CD14-positive monocyte (primary cell): Measurements from ENCODE around the gene BBS9. TPM values are rescaled to one million over a fixed set of nuclear protein-coding genes. Genes with fewer than 3 reads are reported as not detected.

Source experiments
- DNase-seq, 3 donors: peaks; one replicate each; pipeline ENCODE4 v3.0.0-alpha.2; 2011 to 2022
- H2AFZ ChIP-seq: 2 replicates; pipeline ENCODE4 v1.6.0; 2012; ENCODE audit warnings: mild to moderate bottlenecking, low read depth, low read length, inconsistent platforms; ENCODE audit not compliant: insufficient read depth, poor library complexity, severe bottlenecking
- H3K27ac ChIP-seq, 2 donors: 1 replicate in 1 of 2; 2 replicates in 1 of 2; pipeline ENCODE4 v1.5.1; 2012 to 2013; ENCODE audit warnings: low read length in 2 of 2, control low read depth in 1 of 2, inconsistent platforms in 1 of 2, low read depth in 1 of 2, mild to moderate bottlenecking in 1 of 2
- H3K27me3 ChIP-seq, 2 donors: one replicate each; pipeline versions ENCODE4 v1.6.0 to v1.6.1; 2011 to 2013; ENCODE audit warnings: low read length in 2 of 2; ENCODE audit not compliant: control insufficient read depth in 2 of 2, insufficient read depth in 2 of 2
- H3K36me3 ChIP-seq, 2 donors: replicated peaks in 1 of 2; 1 replicate in 1 of 2; 2 replicates in 1 of 2; pipeline versions ENCODE4 v1.5.1 to v1.6.1; 2012 to 2013; ENCODE audit warnings: low read length in 2 of 2, control low read depth in 1 of 2, inconsistent platforms in 1 of 2, mild to moderate bottlenecking in 1 of 2; ENCODE audit not compliant: insufficient read depth in 2 of 2, control insufficient read depth in 1 of 2
- H3K4me1 ChIP-seq, 2 donors: 1 replicate in 1 of 2; 2 replicates in 1 of 2; pipeline versions ENCODE4 v1.5.1 to v1.6.1; 2012 to 2013; ENCODE audit warnings: low read length in 2 of 2, control low read depth in 1 of 2, inconsistent platforms in 1 of 2, mild to moderate bottlenecking in 1 of 2, moderate library complexity in 1 of 2; ENCODE audit not compliant: insufficient read depth in 2 of 2, control insufficient read depth in 1 of 2
- H3K4me2 ChIP-seq: replicated peaks from 2 replicates; pipeline ENCODE3; 2012; ENCODE audit warnings: low read length, moderate library complexity, mild to moderate bottlenecking; ENCODE audit not compliant: poor library complexity, severe bottlenecking; ENCODE audit errors: extremely low read depth
- H3K4me3 ChIP-seq, 3 experiments: fragments of 200-600 bp in 1 of 3; sonication (generic) in 1 of 3; replicated peaks in 1 of 3; 1 replicate in 2 of 3; 2 replicates in 1 of 3; pipeline ENCODE4 v1.5.1; 2011 to 2013; ENCODE audit warnings: low read length in 3 of 3, mild to moderate bottlenecking in 3 of 3, control low read depth in 2 of 3, low read depth in 2 of 3, inconsistent platforms in 1 of 3, moderate library complexity in 1 of 3
- H3K79me2 ChIP-seq: 2 replicates; pipeline ENCODE4 v1.6.0; 2012; ENCODE audit warnings: mild to moderate bottlenecking, control low read depth, inconsistent platforms, low read length, moderate library complexity; ENCODE audit not compliant: insufficient read depth
- H3K9ac ChIP-seq: 2 replicates; pipeline ENCODE4 v1.6.0; 2017; ENCODE audit warnings: low read length, mild to moderate bottlenecking; ENCODE audit not compliant: insufficient read depth, poor library complexity, severe bottlenecking
- H3K9me3 ChIP-seq, 2 donors: replicated peaks in 1 of 2; 1 replicate in 1 of 2; 2 replicates in 1 of 2; pipeline versions ENCODE4 v1.5.1 to v1.6.1; 2012 to 2013; ENCODE audit warnings: low read length in 2 of 2, control low read depth in 1 of 2; ENCODE audit not compliant: control insufficient read depth in 1 of 2, insufficient read depth in 1 of 2
- H4K20me1 ChIP-seq: 2 replicates; pipeline ENCODE4 v1.6.0; 2012; ENCODE audit warnings: mild to moderate bottlenecking, low read length, control low read depth, moderate library complexity; ENCODE audit not compliant: insufficient read depth
- H3K27ac Mint-ChIP-seq, 7 donors: one replicate each; pipeline ENCODE4 v1.8.0; 2020; ENCODE audit warnings: mild to moderate bottlenecking in 7 of 7, mixed read lengths in 7 of 7, moderate library complexity in 6 of 7, inconsistent platforms in 2 of 7
- H3K27me3 Mint-ChIP-seq, 3 donors: one replicate each; pipeline ENCODE4 v1.8.0; 2021 to 2022; ENCODE audit warnings: low read depth in 3 of 3, mild to moderate bottlenecking in 3 of 3, mixed read lengths in 3 of 3, moderate library complexity in 3 of 3, inconsistent platforms in 1 of 3
- H3K36me3 Mint-ChIP-seq, 2 donors: one replicate each; pipeline ENCODE4 v1.8.0; 2020; ENCODE audit warnings: mixed read lengths in 2 of 2, inconsistent platforms in 1 of 2, mild to moderate bottlenecking in 1 of 2
- H3K4me1 Mint-ChIP-seq: one replicate; pipeline ENCODE4 v1.8.0; 2020; ENCODE audit warnings: mild to moderate bottlenecking, mixed read lengths
- H3K4me3 Mint-ChIP-seq, 2 donors: one replicate each; pipeline ENCODE4 v1.8.0; 2020; ENCODE audit warnings: mild to moderate bottlenecking in 2 of 2, mixed read lengths in 2 of 2, moderate library complexity in 1 of 2
- H3K9me3 Mint-ChIP-seq, 7 donors: one replicate each; pipeline ENCODE4 v1.8.0; 2020 to 2022; ENCODE audit warnings: mixed read lengths in 7 of 7, mild to moderate bottlenecking in 6 of 7, moderate library complexity in 6 of 7, inconsistent platforms in 2 of 7
- WGBS: methylation state at CpG from one replicate; pipeline ENCODE4 v1.1.5; 2013; ENCODE audit warnings: missing lambda C conversion rate; ENCODE audit not compliant: insufficient coverage; 5-methylcytosine and 5-hydroxymethylcytosine counted together
- intact Hi-C, 2 donors: fragments of 100-400 bp; cut with micrococcal nuclease; formaldehyde crosslinking; loops; one replicate each; pipeline versions ENCODE4 v1.15.0 to v1.15.1; 2023
- polyA plus RNA-seq, 3 donors: library from polyadenylated mRNA; depleted of rRNA in 1 of 3; unstranded in 2 of 3; stranded (reverse) in 1 of 3; fragments of 300-500 nt in 2 of 3; fragments of >200 nt in 1 of 3; fragmentation: Illumina TruSeq in 2 of 3; gene quantifications; 1 replicate in 2 of 3; 2 replicates in 1 of 3; pipeline ENCODE4 v1.2.3, GENCODE V29; 2012 to 2021
- TF ChIP-seq, protein P1 (sequence below): fragments of 200-600 bp; IDR thresholded peaks from one replicate; pipeline ENCODE4 v1.8.0; 2022; ENCODE audit warnings: antibody characterized with exemption, mild to moderate bottlenecking

The BBS9 gene
- polyA plus RNA-seq, 3 donors, result 4.9 to 7.5 (median 6.8) TPM

DNA sequence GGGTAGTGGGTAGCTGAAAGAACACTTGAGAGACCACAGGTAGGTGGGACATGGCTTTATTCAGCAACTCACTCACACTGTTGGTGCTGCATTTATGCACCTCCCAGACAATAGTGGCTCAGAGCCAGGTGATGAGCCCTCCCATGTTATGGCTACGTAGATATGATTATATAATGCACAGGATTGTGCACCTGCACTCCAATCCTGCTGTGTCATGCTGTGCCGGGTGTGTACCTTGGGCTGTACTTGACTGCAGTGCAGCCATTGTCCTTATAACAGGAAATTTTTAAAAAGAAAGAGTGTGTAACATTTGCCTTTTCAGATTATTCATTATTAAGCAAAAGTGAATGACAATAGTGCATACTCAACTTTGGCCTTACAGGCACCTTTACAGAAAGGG, 409.8 kb downstream of the BBS9 start:
- peaks cover 3 to 4% of the 10 kb centered on the region in 2 donors for H3K9me3 ChIP-seq
- intact Hi-C loops, result no loop called here
- Mint-ChIP-seq H3K36me3 (no peaks in the 10 kb centered on the region), H3K27me3 (no peaks in the 10 kb centered on the region), H3K27ac (no peak overlapping the region), H3K4me1 (no peaks in the 10 kb centered on the region), H3K4me3 (no peak overlapping the region), H3K9me3 (peaks cover 4 to 10% (median 5%) of the 10 kb centered on the region in 7 donors)
- no peaks in the 10 kb centered on the region for H3K4me1 ChIP-seq
- no peaks in the 10 kb centered on the region for H3K79me2 ChIP-seq
- no peak overlapping the region for H3K27ac ChIP-seq
- H3K4me3 ChIP-seq, result no peak overlapping the region
- no peaks in the 10 kb centered on the region for H4K20me1 ChIP-seq
- H3K27me3 ChIP-seq, result no peaks in the 10 kb centered on the region
- TF ChIP-seq, protein P1, sequence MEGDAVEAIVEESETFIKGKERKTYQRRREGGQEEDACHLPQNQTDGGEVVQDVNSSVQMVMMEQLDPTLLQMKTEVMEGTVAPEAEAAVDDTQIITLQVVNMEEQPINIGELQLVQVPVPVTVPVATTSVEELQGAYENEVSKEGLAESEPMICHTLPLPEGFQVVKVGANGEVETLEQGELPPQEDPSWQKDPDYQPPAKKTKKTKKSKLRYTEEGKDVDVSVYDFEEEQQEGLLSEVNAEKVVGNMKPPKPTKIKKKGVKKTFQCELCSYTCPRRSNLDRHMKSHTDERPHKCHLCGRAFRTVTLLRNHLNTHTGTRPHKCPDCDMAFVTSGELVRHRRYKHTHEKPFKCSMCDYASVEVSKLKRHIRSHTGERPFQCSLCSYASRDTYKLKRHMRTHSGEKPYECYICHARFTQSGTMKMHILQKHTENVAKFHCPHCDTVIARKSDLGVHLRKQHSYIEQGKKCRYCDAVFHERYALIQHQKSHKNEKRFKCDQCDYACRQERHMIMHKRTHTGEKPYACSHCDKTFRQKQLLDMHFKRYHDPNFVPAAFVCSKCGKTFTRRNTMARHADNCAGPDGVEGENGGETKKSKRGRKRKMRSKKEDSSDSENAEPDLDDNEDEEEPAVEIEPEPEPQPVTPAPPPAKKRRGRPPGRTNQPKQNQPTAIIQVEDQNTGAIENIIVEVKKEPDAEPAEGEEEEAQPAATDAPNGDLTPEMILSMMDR, result no peak
- DNase-seq, result no peak
- no CpG with 5 or more reads among the region's 2 CpGs for WGBS
- no peak overlapping the region for H2AFZ ChIP-seq
- H3K9ac ChIP-seq, result no peak overlapping the region
- no peak overlapping the region for H3K4me2 ChIP-seq
- no peaks in the 10 kb centered on the region for H3K36me3 ChIP-seq

DNA sequence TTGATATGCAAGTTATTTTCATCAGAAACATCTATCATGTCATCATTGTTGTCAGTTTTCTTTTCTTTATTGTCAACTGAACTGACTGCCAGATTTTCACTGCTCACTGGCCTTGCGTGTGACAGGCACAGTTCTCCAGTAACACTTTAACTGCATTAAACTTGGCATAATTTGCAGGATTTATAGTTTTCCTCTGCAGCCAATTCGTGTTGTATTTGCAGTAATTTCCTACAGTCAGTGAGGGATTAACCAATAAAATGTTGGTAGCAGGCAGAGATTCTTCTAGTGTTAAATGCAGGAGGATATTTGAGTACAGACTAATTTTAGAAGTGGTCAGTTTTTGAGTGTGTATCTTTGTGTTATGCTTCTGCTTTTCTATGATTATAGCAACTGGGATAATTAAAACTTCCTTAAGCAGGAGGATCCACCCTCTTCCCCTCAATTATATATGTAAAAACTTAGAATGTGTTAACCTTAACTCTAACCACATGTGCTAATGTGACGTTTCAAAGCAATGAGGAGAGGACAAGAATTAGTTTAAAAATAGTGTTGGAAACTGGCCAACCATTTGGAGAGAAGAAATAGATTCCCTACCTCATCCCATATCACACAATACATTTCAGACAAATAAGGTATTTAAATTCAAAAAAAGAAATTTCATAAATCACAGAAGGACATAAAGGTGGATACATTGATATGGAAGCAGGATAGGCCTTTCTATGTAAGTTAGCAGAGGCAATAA, 410.5 kb downstream of the BBS9 start:
- H3K9ac ChIP-seq, result no peak overlapping the region
- H3K27ac ChIP-seq, result no peak overlapping the region
- intact Hi-C loops, result no loop called here
- TF ChIP-seq, protein P1, result no peak
- H3K9me3 Mint-ChIP-seq, result peaks cover 4 to 14% (median 9%) of the 10 kb centered on the region in 7 donors
- no peaks in the 10 kb centered on the region for H3K27me3 Mint-ChIP-seq
- no peak overlapping the region for H3K4me2 ChIP-seq
- H2AFZ ChIP-seq, result no peak overlapping the region
- DNase-seq, result no peak
- H3K4me1 ChIP-seq, result no peaks in the 10 kb centered on the region
- H3K27ac Mint-ChIP-seq, result no peak overlapping the region
- no peak overlapping the region for H3K4me3 ChIP-seq
- no peaks in the 10 kb centered on the region for H3K79me2 ChIP-seq
- H3K4me3 Mint-ChIP-seq, result no peak overlapping the region
- H3K36me3 ChIP-seq, result no peaks in the 10 kb centered on the region
- no peaks in the 10 kb centered on the region for H3K36me3 Mint-ChIP-seq
- H3K27me3 ChIP-seq, result no peaks in the 10 kb centered on the region
- peaks cover 3 to 8% of the 10 kb centered on the region in 2 donors for H3K9me3 ChIP-seq
- H3K4me1 Mint-ChIP-seq, result no peaks in the 10 kb centered on the region
- no peaks in the 10 kb centered on the region for H4K20me1 ChIP-seq
- 60% methylated on average over 2 of the region's 3 CpGs for WGBS
